ENCODE measurements around the gene C11orf68. TPM values are rescaled to one million over a fixed set of nuclear protein-coding genes. Genes with fewer than 3 reads are reported as not detected.

Gene C11orf68
- total RNA-seq, 4 donors from 2014 or later: 17.7 to 27.1 (median 20.9) TPM

DNA sequence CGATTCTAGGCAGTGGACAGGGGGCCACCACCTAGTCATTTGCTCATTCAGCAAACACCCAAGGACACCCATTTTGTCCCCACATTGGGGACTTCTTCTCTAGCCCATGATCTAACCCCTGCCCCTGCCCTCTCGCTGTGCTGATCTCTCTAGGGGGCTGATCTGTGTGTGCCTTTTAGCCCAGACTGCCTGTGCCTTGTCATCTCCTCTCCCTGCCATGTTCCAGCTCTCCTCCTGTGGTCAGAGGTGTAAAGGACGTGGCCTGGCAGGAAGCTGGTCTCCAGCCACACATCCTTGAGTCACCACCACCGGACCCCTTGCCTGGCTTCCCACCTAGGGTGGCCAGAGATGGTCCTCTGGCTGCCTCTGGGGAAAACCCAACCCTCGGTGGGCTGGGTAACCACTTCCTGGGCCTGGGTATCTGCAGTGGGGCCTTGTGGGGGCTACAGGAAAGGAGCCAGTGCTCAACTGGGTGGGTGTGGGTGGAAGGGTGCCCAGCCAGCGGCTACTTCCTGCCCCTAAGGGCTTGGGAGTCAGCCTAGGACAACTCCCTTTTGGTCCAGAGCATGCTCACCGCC, 37.9 kb downstream of the C11orf68 start:
- 87 to 88% methylated on average over 5 to 7 of the region's 7 CpGs for WGBS, 2 donors
- no peak for DNase-seq
- Histone ChIP-seq H3K9me3 (no peaks in the 10 kb centered on the region), H3K27me3 (no peaks in the 10 kb centered on the region), H3K27ac (no peak overlapping the region), H3K4me1 (no peaks in the 10 kb centered on the region), H3K4me3 (replicated peaks in 1 of 3) (no peak overlapping the region), H3K36me3 (peaks cover 10 to 16% of the 10 kb centered on the region in 2 donors)
- TF ChIP-seq POLR2A (IDR thresholded peaks at IDR 0.05): no peak
- TF ChIP-seq, protein P1, sequence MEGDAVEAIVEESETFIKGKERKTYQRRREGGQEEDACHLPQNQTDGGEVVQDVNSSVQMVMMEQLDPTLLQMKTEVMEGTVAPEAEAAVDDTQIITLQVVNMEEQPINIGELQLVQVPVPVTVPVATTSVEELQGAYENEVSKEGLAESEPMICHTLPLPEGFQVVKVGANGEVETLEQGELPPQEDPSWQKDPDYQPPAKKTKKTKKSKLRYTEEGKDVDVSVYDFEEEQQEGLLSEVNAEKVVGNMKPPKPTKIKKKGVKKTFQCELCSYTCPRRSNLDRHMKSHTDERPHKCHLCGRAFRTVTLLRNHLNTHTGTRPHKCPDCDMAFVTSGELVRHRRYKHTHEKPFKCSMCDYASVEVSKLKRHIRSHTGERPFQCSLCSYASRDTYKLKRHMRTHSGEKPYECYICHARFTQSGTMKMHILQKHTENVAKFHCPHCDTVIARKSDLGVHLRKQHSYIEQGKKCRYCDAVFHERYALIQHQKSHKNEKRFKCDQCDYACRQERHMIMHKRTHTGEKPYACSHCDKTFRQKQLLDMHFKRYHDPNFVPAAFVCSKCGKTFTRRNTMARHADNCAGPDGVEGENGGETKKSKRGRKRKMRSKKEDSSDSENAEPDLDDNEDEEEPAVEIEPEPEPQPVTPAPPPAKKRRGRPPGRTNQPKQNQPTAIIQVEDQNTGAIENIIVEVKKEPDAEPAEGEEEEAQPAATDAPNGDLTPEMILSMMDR (IDR thresholded peaks at IDR 0.05): no peak
- intact Hi-C loops (cut with DNase I): loop anchor here (5.0 kb wide), 1 partner anchor 86 kb away; no protein-coding TSS in a partner anchor

DNA sequence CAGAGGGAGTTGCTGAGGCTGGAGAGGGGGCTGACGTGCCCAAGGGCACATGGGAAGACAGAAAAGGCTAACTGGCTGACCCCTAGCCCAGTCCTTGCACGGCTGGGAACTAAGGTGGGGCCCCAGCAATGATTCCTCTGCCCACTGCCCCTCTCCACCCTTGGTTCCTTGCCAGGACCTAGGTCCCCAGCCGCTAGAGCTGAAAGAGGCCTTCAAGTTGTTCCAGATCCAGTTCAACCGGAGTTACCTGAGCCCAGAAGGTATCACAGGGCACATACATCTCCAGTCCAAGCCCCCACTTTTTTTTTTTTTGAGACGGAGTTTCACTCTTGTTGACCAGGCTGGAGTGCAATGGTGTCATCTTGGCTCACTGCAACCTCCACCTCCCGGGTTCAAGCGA, 38.8 kb downstream of the C11orf68 start:
- DNase-seq: no peak
- 41 to 48% methylated on average over 6 to 7 of the region's 7 CpGs for WGBS, 2 donors
- TF ChIP-seq, protein P1 (IDR thresholded peaks at IDR 0.05): no peak
- TF ChIP-seq POLR2A (IDR thresholded peaks at IDR 0.05): no peak
- Histone ChIP-seq H3K27me3 (no peaks in the 10 kb centered on the region), H3K9me3 (no peaks in the 10 kb centered on the region), H3K27ac (no peak overlapping the region), H3K4me3 (replicated peaks in 1 of 3) (no peak overlapping the region), H3K36me3 (peaks cover 10 to 16% of the 10 kb centered on the region in 2 donors), H3K4me1 (no peaks in the 10 kb centered on the region)
- intact Hi-C loops (cut with DNase I): loop anchor here (5.0 kb wide), 1 partner anchor 87 kb away; no protein-coding TSS in a partner anchor

DNA sequence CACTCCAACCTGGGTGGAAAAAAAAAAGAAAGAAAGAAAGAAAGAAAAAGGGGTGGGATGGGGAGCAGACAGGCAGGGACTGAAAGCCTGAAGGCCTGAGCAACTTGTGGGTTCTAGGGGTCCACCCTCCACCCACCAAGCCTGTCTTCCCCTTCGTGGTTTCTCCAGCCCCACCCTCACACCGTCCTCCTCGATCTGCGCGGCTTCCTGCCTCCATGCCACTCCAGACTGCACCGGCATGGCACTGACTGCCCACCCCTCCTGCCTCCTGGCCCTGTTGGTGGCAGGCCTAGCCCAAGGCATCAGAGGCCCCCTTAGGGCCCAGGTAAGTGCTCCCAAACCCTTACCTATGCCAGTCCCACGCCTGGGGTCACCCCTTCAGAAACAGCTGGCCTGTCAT, 39.2 kb downstream of the C11orf68 start, which contains the start of gene CTSW:
CTSW (plus strand) TSS at position 221 of the 400 bp plus-strand sequence; CDS start at position 239, 18 bp downstream.
- 38 to 51% methylated on average over 6 to 7 of the region's 7 CpGs for WGBS, 2 donors
- intact Hi-C loops (cut with DNase I): loop anchor here (5.0 kb wide), 1 partner anchor 88 kb away; no protein-coding TSS in a partner anchor

DNA sequence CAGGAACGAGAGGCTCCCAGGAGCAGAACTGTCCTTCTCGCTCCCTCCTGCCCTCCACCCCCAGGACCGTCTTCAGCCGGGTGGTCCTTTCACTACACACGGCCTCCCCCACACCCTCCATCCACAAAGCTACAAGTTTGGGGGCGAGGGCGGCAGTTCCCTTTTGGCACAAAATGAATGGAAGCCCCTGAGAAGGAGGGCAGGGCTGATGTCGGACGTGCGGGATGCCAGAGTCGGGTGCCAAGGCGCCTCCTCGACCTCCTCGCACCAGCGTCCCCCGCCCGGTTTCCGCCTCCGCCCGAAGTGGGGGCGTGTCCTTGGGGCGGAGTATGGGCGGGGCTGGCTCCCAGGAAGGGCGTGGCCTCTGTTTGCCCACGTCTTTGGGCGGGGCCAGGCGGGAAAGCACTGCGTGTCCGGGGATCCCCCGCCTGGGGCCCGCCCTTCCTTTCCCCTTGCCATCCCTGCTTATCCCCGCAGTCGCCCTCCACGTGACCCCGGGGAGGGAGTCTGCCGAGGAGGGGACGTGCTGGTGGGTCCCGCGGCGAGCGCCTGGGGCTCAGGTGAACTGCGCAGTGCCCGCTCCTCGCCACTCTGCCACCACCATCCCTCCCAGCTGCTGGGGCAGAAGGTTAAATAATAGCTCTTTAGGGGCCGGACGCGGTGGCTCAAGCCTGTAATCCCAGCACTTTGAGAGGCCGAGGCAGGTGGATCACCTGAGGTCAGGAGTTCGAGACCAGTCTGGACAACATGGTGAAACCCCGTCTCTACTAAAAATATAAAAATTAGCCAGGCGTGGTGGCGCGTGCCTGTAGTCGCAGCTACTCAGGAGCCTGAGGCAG, 45.3 kb downstream of the C11orf68 start:
- WGBS, 2 donors: 11 to 19% methylated on average over 18 to 19 of the region's 54 CpGs
- H3K27ac ChIP-seq: peak overlapping the region; percentile 80 to 95 (median 89)
- no peaks in the 10 kb centered on the region for H3K27me3 ChIP-seq
- peaks cover 16 to 28% of the 10 kb centered on the region in 2 donors for H3K4me1 ChIP-seq
- peak; percentile 94 for DNase-seq
- H3K36me3 ChIP-seq: no peaks in the 10 kb centered on the region
- intact Hi-C loops (cut with DNase I): no loop called here
- no peaks in the 10 kb centered on the region for H3K9me3 ChIP-seq
- H3K4me3 ChIP-seq (replicated peaks in 1 of 3): peak overlapping the region; percentile 23 to 76 (median 27)
- TF ChIP-seq, protein P1 (IDR thresholded peaks at IDR 0.05): no peak
- peak in 1 of 2 donors; percentile 89 for TF ChIP-seq POLR2A (IDR thresholded peaks at IDR 0.05)

More for the DNA sequence above, 39.2 kb downstream of the C11orf68 start, which contains the start of gene CTSW:
- no peaks in the 10 kb centered on the region for H3K9me3 ChIP-seq
- no peaks in the 10 kb centered on the region for H3K27me3 ChIP-seq
- no peak for DNase-seq
- H3K27ac ChIP-seq: no peak within 1 kb of the TSS
- peaks cover 10 to 16% of the 10 kb centered on the region in 2 donors for H3K36me3 ChIP-seq
- no peak within 1 kb of the TSS for H3K4me3 ChIP-seq (replicated peaks in 1 of 3)
- TF ChIP-seq, protein P1 (IDR thresholded peaks at IDR 0.05): no peak
- no peak for TF ChIP-seq POLR2A (IDR thresholded peaks at IDR 0.05)
- no peaks in the 10 kb centered on the region for H3K4me1 ChIP-seq

Data from thyroid gland (tissue), 4 donors.